Mucosa of stomach (tissue), 1 donor: ENCODE measurements around the gene LILRA6.
"Not testable (repeated sequence)": the region's sequence is repeated elsewhere in the genome, so short reads cannot be mapped to it uniquely, and the experiment has no call there.

Experiments
- H3K27me3 ChIP-seq: one replicate; pipeline ENCODE4 v1.7.0; 2013; ENCODE audit warnings: mild to moderate bottlenecking, low read length; ENCODE audit not compliant: control insufficient read depth, insufficient read depth
- H3K36me3 ChIP-seq: one replicate; pipeline ENCODE4 v1.7.0; 2013; ENCODE audit warnings: low read length; ENCODE audit not compliant: control insufficient read depth, insufficient read depth
- H3K4me1 ChIP-seq: one replicate; pipeline ENCODE4 v1.7.0; 2013; ENCODE audit warnings: mild to moderate bottlenecking, low read length; ENCODE audit not compliant: control insufficient read depth, insufficient read depth
- H3K4me3 ChIP-seq: one replicate; pipeline ENCODE4 v1.7.0; 2013; ENCODE audit warnings: low read length
- H3K9ac ChIP-seq: one replicate; pipeline ENCODE4 v1.7.0; 2013; ENCODE audit warnings: mild to moderate bottlenecking, low read length, moderate library complexity
- H3K9me3 ChIP-seq: one replicate; pipeline ENCODE4 v1.7.0; 2013; ENCODE audit warnings: mild to moderate bottlenecking, low read length, moderate library complexity; ENCODE audit not compliant: control insufficient read depth
- donor health status: Pancreatic carcinoma.

The LILRA6 gene

DNA sequence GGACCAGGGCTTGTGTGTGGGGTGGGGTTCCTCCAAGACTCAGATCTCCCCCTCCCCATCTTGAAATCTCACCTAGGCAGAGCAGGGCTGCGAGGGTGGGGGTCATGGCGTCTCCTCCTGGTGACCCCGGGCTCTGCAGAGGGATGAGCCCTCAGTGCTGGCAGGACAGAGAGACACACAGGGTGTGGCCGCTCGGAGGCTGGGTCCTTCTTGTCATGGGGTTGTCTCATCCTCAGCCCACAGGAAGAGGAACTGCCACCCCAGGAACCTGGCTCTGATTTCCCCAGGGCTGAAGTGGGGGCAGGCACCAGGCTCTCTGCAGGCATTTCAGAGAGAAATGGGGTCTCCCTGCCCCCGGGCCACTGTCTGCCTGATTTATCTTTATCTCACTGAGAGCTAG, at the start of gene LILRA6:
Gene LILRA6, minus strand, starts transcription at position 145 of the 400 bp plus-strand sequence.
- not testable (repeated sequence) for H3K9ac ChIP-seq, H3K9me3 ChIP-seq, H3K36me3 ChIP-seq, H3K4me3 ChIP-seq, H3K4me1 ChIP-seq, H3K27me3 ChIP-seq

DNA sequence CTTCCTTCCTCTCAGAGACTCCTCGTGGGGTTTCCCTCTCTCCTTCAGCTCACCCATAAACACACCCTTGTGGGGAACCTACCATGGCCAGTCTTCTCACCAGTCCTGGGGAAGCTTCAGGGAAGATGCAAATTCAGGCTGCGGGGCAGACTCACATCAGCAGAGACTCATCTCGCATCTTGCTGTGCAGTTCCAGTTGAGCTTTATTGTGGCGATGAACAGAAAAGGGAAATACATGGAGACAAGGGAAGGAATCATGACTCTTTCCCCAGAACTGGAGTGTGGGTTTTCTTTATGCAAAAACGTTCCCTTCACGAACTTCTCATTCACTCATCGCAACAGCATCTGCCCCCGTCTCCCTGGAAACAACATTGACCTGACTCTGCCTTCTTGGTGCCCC, 46.6 kb upstream of the LILRA6 start:
- H3K9ac ChIP-seq, H3K4me3 ChIP-seq, H3K36me3 ChIP-seq, H3K9me3 ChIP-seq, H3K27me3 ChIP-seq, H3K4me1 ChIP-seq: not testable (repeated sequence)

DNA sequence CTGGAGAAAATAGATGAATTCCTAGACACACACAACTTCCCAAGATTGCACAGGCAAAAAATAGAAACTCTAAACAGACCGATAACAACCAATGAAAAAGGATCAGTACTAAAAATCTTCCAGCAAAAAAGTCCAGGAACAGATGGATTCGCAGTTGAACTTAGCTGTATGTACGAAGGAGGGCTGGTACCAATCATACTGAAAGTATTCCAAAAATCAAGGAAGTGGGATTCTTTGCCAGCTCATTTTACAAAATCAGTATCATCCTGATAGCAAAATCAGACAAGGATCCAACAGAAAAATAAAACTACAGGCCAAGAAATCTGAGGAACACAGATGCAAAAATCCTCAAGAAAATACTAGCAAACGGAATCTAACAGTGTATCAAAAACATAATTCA, 44.9 kb upstream of the LILRA6 start:
- Histone ChIP-seq H3K27me3 (no peaks in the 10 kb centered on the region), H3K9me3 (no peaks in the 10 kb centered on the region), H3K36me3 (no peaks in the 10 kb centered on the region), H3K4me1 (no peaks in the 10 kb centered on the region), H3K9ac (no peak overlapping the region), H3K4me3 (no peak overlapping the region)

DNA sequence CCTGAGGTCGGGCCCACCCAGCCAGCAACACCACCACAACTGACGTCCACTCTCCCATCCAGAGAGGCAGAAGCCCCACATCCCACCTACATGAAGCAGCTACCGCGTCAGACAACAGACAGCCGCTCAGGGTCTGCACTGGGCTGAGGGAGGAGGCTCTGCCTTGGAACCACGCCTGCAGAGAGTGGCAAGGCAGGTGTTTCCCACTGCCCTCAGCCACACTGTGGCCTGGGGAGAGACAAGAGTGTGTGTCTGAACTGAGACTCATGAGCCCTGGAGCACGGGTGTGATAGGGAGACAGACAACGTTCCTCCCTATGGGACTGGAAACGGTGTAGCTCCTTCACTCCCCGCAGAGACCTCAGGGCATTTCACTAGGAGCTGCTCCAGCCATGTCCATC, 43.7 kb upstream of the LILRA6 start:
- not testable (repeated sequence) for H3K9ac ChIP-seq, H3K4me1 ChIP-seq, H3K9me3 ChIP-seq, H3K36me3 ChIP-seq, H3K27me3 ChIP-seq, H3K4me3 ChIP-seq

DNA sequence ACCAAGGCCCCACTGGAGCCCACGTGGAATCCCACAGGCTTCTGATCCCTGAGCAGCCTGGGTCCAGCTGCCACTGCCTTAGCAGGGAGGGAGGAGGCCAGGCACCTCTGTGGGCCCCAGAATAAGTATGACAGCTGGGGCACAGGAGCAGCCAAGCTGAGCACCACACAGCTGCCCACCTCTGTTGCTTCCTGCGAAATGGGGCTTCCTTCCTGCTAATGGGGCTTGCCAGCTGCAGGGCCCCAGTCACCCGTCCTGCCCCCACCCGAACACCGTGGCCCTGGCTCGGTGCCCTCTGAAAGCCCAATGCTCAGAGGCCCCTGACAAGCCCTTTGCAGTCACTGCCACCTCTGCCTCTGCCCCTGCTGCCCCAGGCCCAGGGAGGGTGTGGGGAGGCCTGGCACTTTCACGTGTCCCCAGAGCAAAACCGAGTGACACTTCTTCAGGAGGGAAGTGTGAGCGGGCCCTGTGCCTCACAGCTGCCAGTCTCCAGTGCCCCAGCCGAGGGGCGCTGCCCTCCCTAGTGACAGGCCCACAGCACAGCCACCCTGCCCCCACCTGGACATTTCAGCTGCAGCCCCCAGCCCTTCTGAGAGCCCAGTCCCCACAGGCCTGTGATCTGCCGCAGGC, 43.0 kb upstream of the LILRA6 start:
- H3K27me3 ChIP-seq, H3K9me3 ChIP-seq, H3K9ac ChIP-seq, H3K4me3 ChIP-seq, H3K36me3 ChIP-seq, H3K4me1 ChIP-seq: not testable (repeated sequence)

DNA sequence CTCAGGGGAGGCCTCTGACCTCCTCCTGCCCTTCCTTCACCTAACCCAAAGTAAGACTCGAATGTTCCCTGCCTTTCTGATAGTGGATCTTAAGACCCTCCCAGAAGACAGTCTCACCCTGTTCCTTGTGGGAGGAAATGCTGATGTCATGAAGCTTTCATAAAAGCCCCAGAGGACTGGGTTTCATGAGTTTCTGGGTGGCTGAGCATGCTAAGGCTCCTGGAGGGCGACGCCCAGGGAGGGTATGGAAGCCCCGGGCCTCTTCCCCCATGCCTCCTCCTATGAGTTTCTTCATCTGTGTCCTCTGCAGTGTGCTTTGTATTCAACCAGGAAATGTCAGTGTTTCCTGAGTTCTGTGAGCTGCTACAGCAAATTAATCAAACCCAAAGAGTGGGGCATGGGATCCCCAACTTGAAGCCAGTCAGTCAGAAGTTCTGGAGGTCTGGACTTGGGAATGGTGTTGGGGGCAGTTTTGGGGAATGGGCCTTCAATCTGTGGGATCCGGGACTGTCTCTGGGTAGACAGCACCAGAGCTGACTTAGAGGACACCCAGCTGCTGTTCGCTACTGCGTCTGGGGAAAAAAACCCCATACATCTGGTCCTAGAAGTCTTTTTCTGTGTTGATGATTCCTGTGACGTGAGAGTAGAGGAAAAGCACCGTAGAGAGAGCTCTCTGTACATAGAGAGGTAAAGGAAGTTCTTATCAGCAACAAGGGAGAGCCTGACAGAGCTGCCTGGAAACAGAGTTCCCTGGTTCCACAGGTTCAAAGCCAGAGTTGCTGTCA, 40.3 kb upstream of the LILRA6 start:
- H3K27me3 ChIP-seq = no peaks in the 10 kb centered on the region
- no peak overlapping the region for H3K4me3 ChIP-seq
- H3K9me3 ChIP-seq = no peaks in the 10 kb centered on the region
- no peaks in the 10 kb centered on the region for H3K4me1 ChIP-seq
- H3K36me3 ChIP-seq = no peaks in the 10 kb centered on the region
- H3K9ac ChIP-seq = no peak overlapping the region

DNA sequence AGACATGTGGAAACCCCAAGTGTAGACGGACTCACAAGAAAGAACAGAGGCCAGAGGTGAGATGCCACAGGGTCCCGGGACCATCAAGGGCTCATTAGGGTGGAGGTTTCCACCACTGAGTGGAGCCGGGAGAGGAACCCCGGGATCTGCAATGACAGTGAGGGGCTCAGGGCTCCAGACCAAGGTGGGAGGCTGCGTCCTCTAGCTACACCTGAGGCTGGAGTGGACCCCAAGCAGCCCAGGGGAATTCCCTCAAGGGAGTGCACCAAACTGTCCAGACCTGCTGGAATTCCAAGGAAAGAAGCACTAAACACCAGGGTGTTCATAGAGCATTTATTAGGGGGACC, 39.1 kb upstream of the LILRA6 start:
- H3K4me3 ChIP-seq, H3K4me1 ChIP-seq, H3K9me3 ChIP-seq, H3K27me3 ChIP-seq, H3K9ac ChIP-seq, H3K36me3 ChIP-seq: not testable (repeated sequence)

DNA sequence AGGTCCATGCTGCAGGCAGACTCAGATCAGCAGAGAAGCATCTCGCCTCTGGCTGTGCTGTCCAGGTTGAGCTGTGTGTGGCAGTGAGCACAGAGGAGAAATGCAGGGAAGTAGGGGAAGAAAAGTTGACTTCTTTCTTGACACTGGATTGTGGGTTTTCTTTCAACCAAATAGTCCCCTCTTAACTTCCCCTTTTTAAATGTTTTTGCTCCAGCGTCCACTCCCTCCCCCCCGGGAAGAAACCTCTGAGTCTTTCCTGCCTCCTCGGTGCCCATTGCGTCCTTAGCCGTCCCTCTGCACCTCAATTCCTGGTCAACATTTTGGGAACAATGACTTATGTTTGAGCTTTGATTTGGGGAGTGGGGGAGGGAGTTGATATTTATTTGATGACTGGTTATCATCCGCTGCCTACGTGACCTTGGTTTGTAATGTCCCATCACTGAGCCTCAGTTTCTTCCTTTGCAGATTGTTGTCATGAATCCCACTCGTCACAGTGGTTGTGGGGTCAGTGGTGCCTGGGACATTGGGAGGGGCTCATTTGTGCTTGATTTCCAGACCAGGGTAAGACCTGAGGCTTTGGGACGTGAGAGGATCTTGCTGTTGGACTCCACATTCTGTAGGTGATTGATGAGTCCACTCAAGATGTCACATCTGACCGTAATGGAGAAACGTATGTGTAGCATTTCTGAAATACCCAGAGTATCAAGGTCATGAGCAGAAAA, 38.6 kb upstream of the LILRA6 start, which contains the start of gene LILRB2:
Gene LILRB2, minus strand, starts transcription at position 104 of the 722 bp plus-strand sequence. CDS start 614 bp downstream, outside the sequence.
- H3K4me1 ChIP-seq = no peaks in the 10 kb centered on the region
- no peaks in the 10 kb centered on the region for H3K36me3 ChIP-seq
- no peaks in the 10 kb centered on the region for H3K27me3 ChIP-seq
- H3K4me3 ChIP-seq = no peak within 1 kb of the TSS
- no peak within 1 kb of the TSS for H3K9ac ChIP-seq
- no peaks in the 10 kb centered on the region for H3K9me3 ChIP-seq

DNA sequence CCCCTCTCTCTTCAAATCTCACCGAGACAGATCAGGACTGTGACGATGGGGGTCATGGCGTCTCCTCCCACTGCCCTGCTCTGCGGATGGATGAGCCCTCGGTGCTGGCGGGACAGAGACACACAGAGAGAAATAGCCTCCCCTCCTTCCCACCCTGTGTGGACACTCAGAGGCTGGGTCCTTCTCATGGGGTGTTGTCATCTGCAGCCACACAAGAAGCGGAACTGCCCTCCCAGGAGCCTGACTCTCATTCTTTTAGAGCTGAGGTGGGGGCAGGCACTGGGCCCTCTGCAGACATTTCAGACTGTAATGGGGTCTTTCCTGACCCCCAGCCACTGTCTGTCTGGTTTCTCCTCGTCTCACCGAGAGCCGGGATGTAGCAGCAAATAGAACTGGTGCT, 37.9 kb upstream of the LILRA6 start:
- not testable (repeated sequence) for H3K4me3 ChIP-seq, H3K27me3 ChIP-seq, H3K4me1 ChIP-seq, H3K9me3 ChIP-seq, H3K36me3 ChIP-seq, H3K9ac ChIP-seq

DNA sequence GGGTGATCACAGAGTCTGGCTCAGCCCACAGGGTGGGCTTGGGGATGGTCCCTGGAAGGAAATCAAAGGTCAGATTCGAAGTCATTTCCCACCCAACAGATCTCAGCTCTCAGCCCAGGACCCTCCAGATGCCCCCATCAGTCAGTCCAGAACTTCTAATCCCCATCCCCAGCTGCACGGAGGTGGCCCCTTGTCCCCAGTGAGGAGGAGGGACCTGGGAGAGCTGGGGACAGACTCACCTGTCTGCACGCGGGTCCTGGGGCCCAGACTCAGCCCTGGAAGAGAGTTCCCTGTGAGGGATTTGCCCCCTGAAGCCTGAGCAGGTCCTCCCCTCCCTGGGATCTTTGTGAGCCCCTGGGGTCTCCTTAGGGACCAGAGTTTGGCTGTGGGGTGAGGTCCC, 37.4 kb upstream of the LILRA6 start:
- H3K27me3 ChIP-seq, H3K9me3 ChIP-seq, H3K4me3 ChIP-seq, H3K4me1 ChIP-seq, H3K36me3 ChIP-seq, H3K9ac ChIP-seq: not testable (repeated sequence)

DNA sequence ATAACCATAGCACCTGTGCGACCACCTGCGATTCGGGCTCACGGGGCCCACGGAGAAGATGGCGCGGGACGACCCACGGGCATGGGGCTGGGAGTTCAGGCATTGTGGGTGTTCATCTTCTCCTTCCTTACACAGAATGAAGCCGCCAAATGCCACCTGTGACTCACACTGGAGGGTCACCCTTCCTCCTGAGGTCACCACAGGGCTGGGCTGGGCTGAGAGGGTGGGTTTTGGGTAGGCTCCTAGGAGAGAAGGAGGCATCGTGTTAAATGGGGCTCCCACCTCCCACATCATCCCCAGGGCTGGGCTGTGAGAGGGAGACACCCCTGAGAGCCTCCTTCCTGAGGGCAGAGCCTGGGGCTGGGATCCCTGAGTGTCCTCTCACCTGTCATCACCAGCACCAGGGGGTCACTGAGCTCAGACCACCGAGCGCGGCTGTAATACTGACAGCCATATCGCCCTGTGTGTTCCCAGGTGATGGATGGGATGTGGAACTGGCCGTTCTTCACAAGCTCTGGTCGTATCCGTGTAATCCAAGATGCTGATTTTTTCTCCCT, 36.9 kb upstream of the LILRA6 start:
- Histone ChIP-seq H3K4me1 (no peaks in the 10 kb centered on the region), H3K27me3 (no peaks in the 10 kb centered on the region), H3K36me3 (no peaks in the 10 kb centered on the region), H3K4me3 (no peak overlapping the region), H3K9ac (no peak overlapping the region), H3K9me3 (no peaks in the 10 kb centered on the region)

DNA sequence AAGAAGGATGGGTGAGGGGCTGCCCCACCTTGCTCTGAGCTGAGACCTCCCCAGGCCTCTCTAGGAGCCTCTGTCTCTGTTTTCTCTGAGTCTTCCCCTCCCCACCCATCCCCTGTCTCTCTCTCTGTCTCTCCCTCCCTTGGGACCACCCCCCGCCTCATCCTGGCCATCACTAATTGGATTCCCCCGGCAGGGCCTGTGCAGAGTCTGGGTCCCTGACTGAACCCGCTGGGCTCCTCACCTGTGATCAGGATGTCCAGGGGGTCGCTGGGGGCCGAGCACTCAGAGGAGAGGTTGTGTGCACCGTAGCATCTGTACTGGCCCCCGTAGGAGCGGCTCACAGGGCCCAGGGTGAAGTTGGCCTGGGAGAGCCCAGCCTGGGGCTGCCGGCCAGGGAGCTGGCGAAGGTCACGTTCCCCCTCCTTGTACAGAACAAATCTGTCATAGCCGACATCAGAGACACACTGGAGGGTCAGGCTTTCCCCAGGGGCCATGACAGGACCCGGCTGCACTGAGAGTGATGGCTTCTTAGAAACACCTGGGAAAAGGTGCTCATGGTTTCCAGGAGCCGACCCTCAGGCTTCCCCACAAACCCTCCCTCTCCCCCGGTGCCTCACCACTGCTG, 36.1 kb upstream of the LILRA6 start:
- H3K36me3 ChIP-seq, H3K4me3 ChIP-seq, H3K27me3 ChIP-seq, H3K4me1 ChIP-seq, H3K9ac ChIP-seq, H3K9me3 ChIP-seq: not testable (repeated sequence)
